Measurements from ENCODE around the gene LIPA. TPM values are rescaled to one million over a fixed set of nuclear protein-coding genes. Genes with fewer than 3 reads are reported as not detected.
A peak's percentile ranks its signal among the peaks of the same experiment; 100 is the strongest.
"Not testable (repeated sequence)": the region's sequence is repeated elsewhere in the genome, so short reads cannot be mapped to it uniquely, and the experiment has no call there.

Gene LIPA
- total and polyA plus RNA-seq, 2 donors: 49.1 to 63.0 TPM

GRCh38 chr10:89262086-89263051 is 10.8 kb upstream of the LIPA start:
- Histone ChIP-seq H3K36me3 (ENCODE audit: insufficient read depth) (no peaks in the 10 kb centered on the region), H3K4me3 (ENCODE audit: low read depth, low read length) (no peak overlapping the region), H3K4me1 (ENCODE audit: insufficient read depth) (no peaks in the 10 kb centered on the region), H3K27ac (ENCODE audit: low read depth) (no peak overlapping the region)
- WGBS: 56% methylated on average over 5 of the region's 5 CpGs
- DNase-seq (ENCODE audit: extremely low spot score): no peak

- no peaks in the 10 kb centered on the region for H3K36me3 ChIP-seq (ENCODE audit: insufficient read depth)
- no peaks in the 10 kb centered on the region for H3K4me1 ChIP-seq (ENCODE audit: insufficient read depth)
- 54% methylated on average over 1 of the region's 1 CpG for WGBS
- H3K27ac ChIP-seq (ENCODE audit: low read depth): no peak overlapping the region
- H3K4me3 ChIP-seq (ENCODE audit: low read depth, low read length): no peak overlapping the region
- DNase-seq (ENCODE audit: extremely low spot score): no peak
Measured at GRCh38 chr10:89258881-89259280, 7.3 kb upstream of the LIPA start.

GRCh38 chr10:89257581-89257980 is 6.0 kb upstream of the LIPA start:
- no peak overlapping the region for H3K4me3 ChIP-seq (ENCODE audit: low read depth, low read length)
- H3K27ac ChIP-seq (ENCODE audit: low read depth): no peak overlapping the region
- WGBS: 34% methylated on average over 2 of the region's 2 CpGs
- no peaks in the 10 kb centered on the region for H3K36me3 ChIP-seq (ENCODE audit: insufficient read depth)
- no peaks in the 10 kb centered on the region for H3K4me1 ChIP-seq (ENCODE audit: insufficient read depth)
- DNase-seq (ENCODE audit: extremely low spot score): no peak

- no peaks in the 10 kb centered on the region for H3K36me3 ChIP-seq (ENCODE audit: insufficient read depth)
- DNase-seq (ENCODE audit: extremely low spot score): no peak
- H3K4me3 ChIP-seq (ENCODE audit: low read depth, low read length): no peak overlapping the region
- no peaks in the 10 kb centered on the region for H3K4me1 ChIP-seq (ENCODE audit: insufficient read depth)
- 63% methylated on average over 1 of the region's 1 CpG for WGBS
- no peak overlapping the region for H3K27ac ChIP-seq (ENCODE audit: low read depth)
Measured at GRCh38 chr10:89256962-89257361, 5.4 kb upstream of the LIPA start.

- Histone ChIP-seq H3K36me3 (ENCODE audit: insufficient read depth) (no peaks in the 10 kb centered on the region), H3K4me1 (ENCODE audit: insufficient read depth) (no peaks in the 10 kb centered on the region), H3K4me3 (ENCODE audit: low read depth, low read length) (no peak overlapping the region), H3K27ac (ENCODE audit: low read depth) (no peak overlapping the region)
- no peak for DNase-seq (ENCODE audit: extremely low spot score)
- 61% methylated on average over 3 of the region's 3 CpGs for WGBS
Measured at GRCh38 chr10:89256340-89256739, 4.8 kb upstream of the LIPA start.

GRCh38 chr10:89255793-89256192 is 4.2 kb upstream of the LIPA start:
- no peaks in the 10 kb centered on the region for H3K36me3 ChIP-seq (ENCODE audit: insufficient read depth)
- H3K27ac ChIP-seq (ENCODE audit: low read depth): no peak overlapping the region
- no peak overlapping the region for H3K4me3 ChIP-seq (ENCODE audit: low read depth, low read length)

GRCh38 chr10:89255091-89255579 is 3.6 kb upstream of the LIPA start:
- H3K4me1 ChIP-seq (ENCODE audit: insufficient read depth); H3K27ac ChIP-seq (ENCODE audit: low read depth); H3K4me3 ChIP-seq (ENCODE audit: low read depth, low read length); H3K36me3 ChIP-seq (ENCODE audit: insufficient read depth); DNase-seq (ENCODE audit: extremely low spot score): not testable (repeated sequence)
- WGBS: 81% methylated on average over 2 of the region's 2 CpGs

More at GRCh38 chr10:89255793-89256192, 4.2 kb upstream of the LIPA start:
- DNase-seq (ENCODE audit: extremely low spot score): no peak
- H3K4me1 ChIP-seq (ENCODE audit: insufficient read depth): no peaks in the 10 kb centered on the region

GRCh38 chr10:89252225-89252585 is 630 bp upstream of the LIPA start:
- DNase-seq (ENCODE audit: extremely low spot score): no peak
- Histone ChIP-seq H3K36me3 (ENCODE audit: insufficient read depth) (no peaks in the 10 kb centered on the region), H3K4me3 (ENCODE audit: low read depth, low read length) (no peak overlapping the region), H3K4me1 (ENCODE audit: insufficient read depth) (no peaks in the 10 kb centered on the region), H3K27ac (ENCODE audit: low read depth) (no peak overlapping the region)
- WGBS: 87% methylated on average over 2 of the region's 2 CpGs

GRCh38 chr10:89250865-89251408 is 638 bp downstream of the LIPA start:
- no peak overlapping the region for H3K27ac ChIP-seq (ENCODE audit: low read depth)
- no peak for DNase-seq (ENCODE audit: extremely low spot score)
- WGBS: 18% methylated on average over 13 of the region's 13 CpGs

GRCh38 chr10:89248990-89249389 is 2.6 kb downstream of the LIPA start:
- DNase-seq (ENCODE audit: extremely low spot score): no peak
- no peak overlapping the region for H3K4me3 ChIP-seq (ENCODE audit: low read depth, low read length)
- H3K36me3 ChIP-seq (ENCODE audit: insufficient read depth): no peaks in the 10 kb centered on the region
- no peaks in the 10 kb centered on the region for H3K4me1 ChIP-seq (ENCODE audit: insufficient read depth)
- H3K27ac ChIP-seq (ENCODE audit: low read depth): no peak overlapping the region
- 75% methylated on average over 3 of the region's 3 CpGs for WGBS

More at GRCh38 chr10:89250865-89251408, 638 bp downstream of the LIPA start:
- Histone ChIP-seq H3K4me3 (ENCODE audit: low read depth, low read length) (peak overlapping the region; percentile 68), H3K4me1 (ENCODE audit: insufficient read depth) (no peaks in the 10 kb centered on the region), H3K36me3 (ENCODE audit: insufficient read depth) (no peaks in the 10 kb centered on the region)

- H3K36me3 ChIP-seq (ENCODE audit: insufficient read depth); DNase-seq (ENCODE audit: extremely low spot score); H3K4me1 ChIP-seq (ENCODE audit: insufficient read depth); H3K4me3 ChIP-seq (ENCODE audit: low read depth, low read length); H3K27ac ChIP-seq (ENCODE audit: low read depth): not testable (repeated sequence)
- over 99% methylated on average over 2 of the region's 2 CpGs for WGBS
Measured at GRCh38 chr10:89247623-89248022, 4.0 kb downstream of the LIPA start.

GRCh38 chr10:89245802-89246201 is 5.8 kb downstream of the LIPA start:
- no peaks in the 10 kb centered on the region for H3K4me1 ChIP-seq (ENCODE audit: insufficient read depth)
- H3K27ac ChIP-seq (ENCODE audit: low read depth): no peak overlapping the region
- no peaks in the 10 kb centered on the region for H3K36me3 ChIP-seq (ENCODE audit: insufficient read depth)
- no peak overlapping the region for H3K4me3 ChIP-seq (ENCODE audit: low read depth, low read length)
- DNase-seq (ENCODE audit: extremely low spot score): no peak
- 65% methylated on average over 4 of the region's 4 CpGs for WGBS

GRCh38 chr10:89242840-89243568 is 8.6 kb downstream of the LIPA start:
- WGBS: 54% methylated on average over 8 of the region's 8 CpGs
- no peak for DNase-seq (ENCODE audit: extremely low spot score)
- no peak overlapping the region for H3K4me3 ChIP-seq (ENCODE audit: low read depth, low read length)
- H3K4me1 ChIP-seq (ENCODE audit: insufficient read depth): no peaks in the 10 kb centered on the region
- H3K36me3 ChIP-seq (ENCODE audit: insufficient read depth): no peaks in the 10 kb centered on the region
- no peak overlapping the region for H3K27ac ChIP-seq (ENCODE audit: low read depth)

GRCh38 chr10:89242345-89242684 is 9.3 kb downstream of the LIPA start:
- H3K36me3 ChIP-seq (ENCODE audit: insufficient read depth): no peaks in the 10 kb centered on the region
- no peaks in the 10 kb centered on the region for H3K4me1 ChIP-seq (ENCODE audit: insufficient read depth)
- DNase-seq (ENCODE audit: extremely low spot score): no peak
- no peak overlapping the region for H3K27ac ChIP-seq (ENCODE audit: low read depth)
- H3K4me3 ChIP-seq (ENCODE audit: low read depth, low read length): no peak overlapping the region
